ENCODE data around the gene USO1. TPM values are rescaled to one million over a fixed set of nuclear protein-coding genes. Genes with fewer than 3 reads are reported as not detected.

USO1 gene
- total RNA-seq, 4 donors from 2014 or later: 49.0 to 79.2 (median 69.8) TPM

GRCh38 chr4:75769036-75769435, 44.7 kb downstream of the USO1 start:
- H3K27ac ChIP-seq: no peak overlapping the region
- no peaks in the 10 kb centered on the region for H3K9me3 ChIP-seq
- intact Hi-C loops (cut with DNase I): no loop called here
- TF ChIP-seq POLR2A (IDR thresholded peaks at IDR 0.05) (no peak), CTCF (IDR thresholded peaks at IDR 0.05) (no peak)
- no peaks in the 10 kb centered on the region for H3K27me3 ChIP-seq
- H3K4me3 ChIP-seq: no peak overlapping the region
- no peak for DNase-seq
- H3K36me3 ChIP-seq: peaks cover 0 to 69% (median 0%) of the 10 kb centered on the region in 3 donors
- no peaks in the 10 kb centered on the region for H3K4me1 ChIP-seq

GRCh38 chr4:75771607-75772006, 47.2 kb downstream of the USO1 start:
- TF ChIP-seq CTCF (IDR thresholded peaks at IDR 0.05) (no peak), POLR2A (IDR thresholded peaks at IDR 0.05) (no peak)
- WGBS, 2 donors: 0 to 3% methylated on average over 1 of the region's 1 CpG

GRCh38 chr4:75777589-75777988, 53.2 kb downstream of the USO1 start:
- TF ChIP-seq POLR2A (IDR thresholded peaks at IDR 0.05): no peak
- no peak for TF ChIP-seq CTCF (IDR thresholded peaks at IDR 0.05)
- DNase-seq: no peak
- peaks cover 8 to 98% (median 20%) of the 10 kb centered on the region in 3 donors for H3K36me3 ChIP-seq
- intact Hi-C loops (cut with DNase I): no loop called here
- no peaks in the 10 kb centered on the region for H3K4me1 ChIP-seq
- no peaks in the 10 kb centered on the region for H3K27me3 ChIP-seq
- H3K4me3 ChIP-seq: no peak overlapping the region
- H3K9me3 ChIP-seq: no peaks in the 10 kb centered on the region
- 85 to 93% methylated on average over 2 of the region's 2 CpGs for WGBS, 2 donors
- H3K27ac ChIP-seq: no peak overlapping the region

More at GRCh38 chr4:75771607-75772006, 47.2 kb downstream of the USO1 start:
- H3K9me3 ChIP-seq: no peaks in the 10 kb centered on the region
- DNase-seq: no peak
- no peak overlapping the region for H3K4me3 ChIP-seq
- intact Hi-C loops (cut with DNase I): no loop called here
- peaks cover 8 to 83% (median 16%) of the 10 kb centered on the region in 3 donors for H3K36me3 ChIP-seq
- H3K27me3 ChIP-seq: no peaks in the 10 kb centered on the region
- no peaks in the 10 kb centered on the region for H3K4me1 ChIP-seq
- no peak overlapping the region for H3K27ac ChIP-seq

- TF ChIP-seq POLR2A (IDR thresholded peaks at IDR 0.05): no peak
- no peak for TF ChIP-seq CTCF (IDR thresholded peaks at IDR 0.05)
- no peaks in the 10 kb centered on the region for H3K9me3 ChIP-seq
- peaks cover 8 to 98% (median 31%) of the 10 kb centered on the region in 3 donors for H3K36me3 ChIP-seq
- no peaks in the 10 kb centered on the region for H3K4me1 ChIP-seq
- 75 to 87% methylated on average over 5 of the region's 5 CpGs for WGBS, 2 donors
- intact Hi-C loops (cut with DNase I): no loop called here
- H3K27ac ChIP-seq: no peak overlapping the region
- H3K27me3 ChIP-seq: no peaks in the 10 kb centered on the region
- H3K4me3 ChIP-seq: no peak overlapping the region
- DNase-seq: no peak
These were observed 54.9 kb downstream of the USO1 start for GRCh38 chr4:75779105-75779757.

GRCh38 chr4:75781305-75781704, 56.9 kb downstream of the USO1 start:
- Histone ChIP-seq H3K4me3 (no peak overlapping the region), H3K36me3 (peaks cover 0 to 98% (median 18%) of the 10 kb centered on the region in 3 donors), H3K27ac (no peak overlapping the region), H3K9me3 (no peaks in the 10 kb centered on the region), H3K27me3 (no peaks in the 10 kb centered on the region), H3K4me1 (no peaks in the 10 kb centered on the region)
- intact Hi-C loops (cut with DNase I): no loop called here
- TF ChIP-seq POLR2A (IDR thresholded peaks at IDR 0.05) (no peak), CTCF (IDR thresholded peaks at IDR 0.05) (no peak)
- no peak for DNase-seq
